GM10248 (cell line): ENCODE measurements around the gene LDB2.

Experiments used
- CTCF ChIA-PET: fragments of 300-600 bp; sonication (Branson Sonifier 250); formaldehyde crosslinking; extraction: SDS; loops from one replicate; lab custom pipeline; 2021; ENCODE audit warnings: antibody characterized with exemption; lab: Yijun Ruan, JAX
- POLR2A ChIA-PET: fragments of 350-650 bp; sonication (Branson Sonifier 250); formaldehyde crosslinking; extraction: SDS; loops from one replicate; lab custom pipeline; 2020; ENCODE audit warnings: antibody characterized with exemption; lab: Yijun Ruan, JAX
- DNase-seq: peaks from one replicate; pipeline ENCODE4 v3.0.0; 2012; ENCODE audit errors: extremely low spot score
- TF ChIP-seq, protein P1 (sequence below): IDR thresholded peaks from 2 replicates; pipeline ENCODE4 v1.5.1; 2012; ENCODE audit warnings: mild to moderate bottlenecking, low read depth; ENCODE audit errors: extremely low read depth, missing control alignments, control extremely low read depth

The LDB2 gene

DNA sequence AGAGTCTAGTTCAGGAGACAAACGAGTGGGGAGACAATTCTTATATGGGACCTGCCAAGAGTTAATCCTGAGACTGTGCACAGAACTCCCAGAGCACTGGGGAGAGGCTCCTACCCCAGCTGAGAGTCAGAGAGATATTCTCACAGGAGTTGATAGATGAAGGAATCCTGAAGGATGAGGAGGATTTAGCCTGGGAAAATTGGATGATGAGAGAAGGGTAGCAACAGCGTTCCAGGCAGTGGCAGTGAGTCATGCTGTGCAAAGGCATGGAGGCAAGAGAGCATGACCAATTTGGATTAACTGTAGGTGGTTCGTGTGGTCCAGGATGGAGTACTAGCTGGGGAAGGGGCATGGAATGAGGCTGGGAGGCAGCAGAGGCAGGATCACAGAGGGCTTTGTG is 318.6 kb downstream of the LDB2 start:
- ChIA-PET CTCF (no interaction called here), POLR2A (no interaction called here)
- TF ChIP-seq, protein P1, sequence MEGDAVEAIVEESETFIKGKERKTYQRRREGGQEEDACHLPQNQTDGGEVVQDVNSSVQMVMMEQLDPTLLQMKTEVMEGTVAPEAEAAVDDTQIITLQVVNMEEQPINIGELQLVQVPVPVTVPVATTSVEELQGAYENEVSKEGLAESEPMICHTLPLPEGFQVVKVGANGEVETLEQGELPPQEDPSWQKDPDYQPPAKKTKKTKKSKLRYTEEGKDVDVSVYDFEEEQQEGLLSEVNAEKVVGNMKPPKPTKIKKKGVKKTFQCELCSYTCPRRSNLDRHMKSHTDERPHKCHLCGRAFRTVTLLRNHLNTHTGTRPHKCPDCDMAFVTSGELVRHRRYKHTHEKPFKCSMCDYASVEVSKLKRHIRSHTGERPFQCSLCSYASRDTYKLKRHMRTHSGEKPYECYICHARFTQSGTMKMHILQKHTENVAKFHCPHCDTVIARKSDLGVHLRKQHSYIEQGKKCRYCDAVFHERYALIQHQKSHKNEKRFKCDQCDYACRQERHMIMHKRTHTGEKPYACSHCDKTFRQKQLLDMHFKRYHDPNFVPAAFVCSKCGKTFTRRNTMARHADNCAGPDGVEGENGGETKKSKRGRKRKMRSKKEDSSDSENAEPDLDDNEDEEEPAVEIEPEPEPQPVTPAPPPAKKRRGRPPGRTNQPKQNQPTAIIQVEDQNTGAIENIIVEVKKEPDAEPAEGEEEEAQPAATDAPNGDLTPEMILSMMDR, result no peak
- no peak for DNase-seq

DNA sequence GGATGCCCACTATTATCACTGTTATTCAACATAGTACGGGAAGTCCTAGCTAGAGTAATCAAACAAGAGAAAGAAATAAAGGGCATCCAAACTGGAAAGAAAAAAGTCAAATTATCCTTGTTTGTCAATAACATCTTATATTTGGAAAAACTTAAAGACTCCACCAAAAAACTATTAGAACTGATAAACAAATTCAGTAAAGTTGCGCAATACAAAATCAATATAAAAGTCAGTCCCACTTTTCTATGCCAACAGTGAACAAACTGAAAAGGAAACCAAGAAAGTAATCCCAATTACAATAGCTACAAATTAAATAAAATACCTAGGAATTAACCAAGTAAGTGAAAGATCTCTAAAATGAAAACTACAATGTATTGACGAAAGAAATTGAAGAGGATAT is 321.3 kb downstream of the LDB2 start:
- TF ChIP-seq, protein P1, result no peak
- ChIA-PET POLR2A (no interaction called here), CTCF (no interaction called here)
- no peak for DNase-seq

DNA sequence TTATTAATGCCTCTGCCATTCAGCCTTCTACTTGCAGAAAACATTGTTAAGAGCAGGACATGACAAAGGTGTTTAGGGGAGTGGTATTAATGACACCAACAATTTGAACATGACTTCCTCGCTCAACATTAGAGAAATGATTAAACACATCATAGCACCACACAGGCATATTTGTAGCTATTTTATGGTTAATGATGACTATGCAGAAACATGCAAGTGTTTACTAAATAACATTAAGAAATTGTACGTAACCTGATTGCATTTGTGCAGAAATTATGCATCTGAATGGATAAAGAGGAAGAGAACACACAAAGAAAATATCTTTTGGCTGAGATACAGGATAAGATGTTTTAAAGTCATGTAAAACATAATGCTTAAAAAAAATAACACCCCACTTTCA is 323.5 kb downstream of the LDB2 start:
- DNase-seq, result no peak
- ChIA-PET POLR2A (no interaction called here), CTCF (no interaction called here)
- TF ChIP-seq, protein P1, result no peak

DNA sequence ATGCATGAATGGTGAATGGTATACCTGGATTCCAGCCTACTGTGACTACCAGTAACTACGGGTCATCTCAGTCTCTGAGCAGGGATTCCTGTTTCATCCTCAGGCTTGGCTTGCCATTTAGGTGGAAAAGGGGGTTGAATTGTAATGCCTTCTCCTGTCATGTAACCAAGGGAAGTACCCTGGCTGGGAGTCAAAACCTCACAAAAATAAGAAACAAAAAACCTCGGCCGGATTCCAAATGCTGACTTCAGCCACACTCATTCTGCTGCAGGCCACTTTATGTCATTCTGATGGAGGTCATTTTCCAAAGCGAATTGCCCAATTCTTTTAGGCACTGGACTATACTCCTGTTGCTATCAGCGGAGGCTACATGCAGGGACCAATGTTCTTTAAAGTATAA is 324.7 kb downstream of the LDB2 start:
- CTCF ChIA-PET, result no interaction called here

DNA sequence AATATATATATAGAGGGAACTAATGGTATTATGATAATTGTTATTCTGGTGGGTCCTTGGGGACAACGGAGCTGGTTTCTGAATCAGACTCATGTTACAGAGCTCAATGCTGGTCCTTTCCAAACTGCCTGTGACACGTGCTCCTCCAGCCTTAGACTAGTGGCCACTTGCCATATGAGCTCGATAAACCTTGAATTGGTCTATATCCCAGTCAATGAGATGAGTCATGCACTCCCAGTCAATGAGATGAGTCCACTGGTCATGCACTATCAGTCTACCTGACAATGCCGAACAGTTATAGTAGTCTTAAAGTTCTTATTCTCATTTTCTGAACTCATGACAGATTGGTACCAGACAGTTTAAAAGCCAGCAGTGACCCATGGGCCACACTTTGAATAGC is 325.2 kb downstream of the LDB2 start:
- POLR2A ChIA-PET, result no interaction called here
- DNase-seq, result no peak
- TF ChIP-seq, protein P1, result no peak
- CTCF ChIA-PET, result interaction anchor here (1.4 kb wide), 1 partner anchor 9 kb away, joined by 3 read pairs; no protein-coding TSS in a partner anchor

More for the DNA sequence above, 324.7 kb downstream of the LDB2 start:
- TF ChIP-seq, protein P1, result no peak
- POLR2A ChIA-PET, result no interaction called here
- no peak for DNase-seq

DNA sequence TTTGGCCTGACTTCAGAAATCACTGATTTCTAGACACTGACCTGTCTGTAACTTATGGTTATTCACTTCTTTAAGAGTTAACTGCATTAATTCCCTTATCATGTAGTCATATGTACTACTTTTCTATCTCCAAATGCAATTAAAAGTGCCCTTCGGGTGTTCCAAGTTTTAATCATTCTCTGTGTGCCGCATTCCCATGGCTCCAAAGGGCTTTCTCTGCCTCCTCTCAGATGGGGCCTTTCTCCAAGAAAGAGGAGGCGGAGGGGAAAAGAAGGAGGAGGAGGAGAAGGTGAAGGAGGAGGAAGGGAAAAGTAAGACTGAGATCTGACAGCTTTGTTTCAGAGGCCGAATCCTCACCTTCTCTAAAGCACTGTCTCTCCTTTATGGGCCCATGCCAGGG is 325.8 kb downstream of the LDB2 start:
- POLR2A ChIA-PET, result no interaction called here

More for the DNA sequence above, 325.8 kb downstream of the LDB2 start:
- TF ChIP-seq, protein P1, result no peak
- CTCF ChIA-PET, result interaction anchor here (1.4 kb wide), 1 partner anchor 9 kb away, joined by 3 read pairs; no protein-coding TSS in a partner anchor
- DNase-seq, result no peak
